ENCODE measurements around the gene ZNF143.

The ZNF143 gene

GRCh38 chr11:9576701-9577381, 116.0 kb downstream of the ZNF143 start:
- no peaks in the 10 kb centered on the region for H3K9me3 ChIP-seq (ENCODE audit: severe bottlenecking)
- peak overlapping the region; percentile 79; the same call in 1 of the 2 replicates for H3K4me3 ChIP-seq (ENCODE audit: low read depth, low read length)
- TF ChIP-seq CTCF (IDR thresholded peaks at IDR 0.05; ENCODE audit: low read depth, low read length): no peak
- peaks cover 72% of the 10 kb centered on the region for H3K36me3 ChIP-seq
- H3K27me3 ChIP-seq (ENCODE audit: insufficient read depth, low read depth, severe bottlenecking): no peaks in the 10 kb centered on the region
- no peak for DNase-seq
- H3K27ac ChIP-seq: no peak overlapping the region

- Histone ChIP-seq H3K27ac (no peak overlapping the region), H3K9me3 (ENCODE audit: severe bottlenecking) (no peaks in the 10 kb centered on the region), H3K36me3 (peaks cover 79% of the 10 kb centered on the region), H3K27me3 (ENCODE audit: insufficient read depth, low read depth, severe bottlenecking) (no peaks in the 10 kb centered on the region), H3K4me3 (ENCODE audit: low read depth, low read length) (no peak overlapping the region)
- no peak for TF ChIP-seq CTCF (IDR thresholded peaks at IDR 0.05; ENCODE audit: low read depth, low read length)
- DNase-seq: no peak
Measured at GRCh38 chr11:9577556-9577955, 116.7 kb downstream of the ZNF143 start.
